Measurements from ENCODE around the gene PHF21B.
"Not testable (repeated sequence)": the region's sequence is repeated elsewhere in the genome, so short reads cannot be mapped to it uniquely, and the experiment has no call there.

The PHF21B gene

DNA sequence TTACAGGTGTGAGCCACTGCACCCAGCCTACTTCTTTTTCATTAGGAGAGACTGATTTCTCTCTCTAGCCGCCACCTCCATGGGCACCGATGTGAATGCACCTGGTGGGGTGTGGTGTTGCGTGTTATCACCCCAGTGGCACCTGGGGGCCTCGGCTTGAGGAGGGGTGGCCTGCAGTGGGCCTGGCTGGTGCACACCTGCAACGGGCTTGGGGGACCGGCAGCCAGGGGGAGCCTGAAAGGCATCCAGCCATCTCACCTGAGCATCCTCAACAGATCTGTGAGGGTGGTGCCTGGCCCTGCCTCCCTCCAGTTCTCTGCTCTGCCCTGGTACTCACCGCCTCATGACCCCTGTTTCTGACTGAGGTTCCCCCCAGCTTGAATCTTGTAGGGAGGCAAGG lies 148.6 kb downstream of the PHF21B start:
- TF ChIP-seq POLR2AphosphoS5 (IDR thresholded peaks at IDR 0.05; ENCODE audit: borderline replicate concordance, low read depth, low read length) (no peak), EZH2 (IDR thresholded peaks at IDR 0.05) (no peak), FOXP2 (optimal IDR thresholded peaks at IDR 0.05; ENCODE audit: control extremely low read depth, extremely low read length, insufficient read depth) (no peak)
- Histone ChIP-seq H3K9ac (ENCODE audit: insufficient read length) (no peak overlapping the region), H3K4me3 (no peak overlapping the region), H3K27ac (no peak overlapping the region), H3K36me3 (ENCODE audit: insufficient read depth, low read length) (no peaks in the 10 kb centered on the region), H3K9me3 (ENCODE audit: low read depth, low read length) (no peaks in the 10 kb centered on the region)
- no peak for DNase-seq (ENCODE audit: low read depth, low spot score)

DNA sequence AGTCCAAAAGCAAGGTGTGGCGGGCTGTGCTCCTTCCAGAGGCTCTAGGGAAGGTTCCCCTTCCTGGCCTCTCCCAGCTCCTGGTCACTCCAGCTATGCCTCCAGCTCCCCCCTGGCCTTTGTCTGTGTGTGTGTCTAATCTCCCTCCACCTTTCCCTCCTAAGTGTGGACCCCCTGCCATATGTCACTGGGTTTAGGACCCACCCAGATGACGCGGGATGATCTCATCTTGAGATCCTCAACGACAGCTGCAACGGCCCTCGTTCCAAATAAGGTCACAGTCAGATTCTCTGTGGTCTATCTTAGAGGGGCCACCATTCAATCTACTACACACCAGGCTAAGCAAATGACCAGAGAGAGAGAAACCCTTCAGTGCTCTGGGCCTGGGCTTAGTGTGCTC lies 149.5 kb downstream of the PHF21B start:
- Histone ChIP-seq H3K9ac (ENCODE audit: insufficient read length) (no peak overlapping the region), H3K9me3 (ENCODE audit: low read depth, low read length) (no peaks in the 10 kb centered on the region), H3K36me3 (ENCODE audit: insufficient read depth, low read length) (no peaks in the 10 kb centered on the region), H3K4me3 (no peak overlapping the region), H3K27ac (no peak overlapping the region)
- DNase-seq (ENCODE audit: low read depth, low spot score), result no peak
- TF ChIP-seq FOXP2 (optimal IDR thresholded peaks at IDR 0.05; ENCODE audit: control extremely low read depth, extremely low read length, insufficient read depth), result no peak
- no peak for TF ChIP-seq POLR2AphosphoS5 (IDR thresholded peaks at IDR 0.05; ENCODE audit: borderline replicate concordance, low read depth, low read length)
- no peak for TF ChIP-seq EZH2 (IDR thresholded peaks at IDR 0.05)

DNA sequence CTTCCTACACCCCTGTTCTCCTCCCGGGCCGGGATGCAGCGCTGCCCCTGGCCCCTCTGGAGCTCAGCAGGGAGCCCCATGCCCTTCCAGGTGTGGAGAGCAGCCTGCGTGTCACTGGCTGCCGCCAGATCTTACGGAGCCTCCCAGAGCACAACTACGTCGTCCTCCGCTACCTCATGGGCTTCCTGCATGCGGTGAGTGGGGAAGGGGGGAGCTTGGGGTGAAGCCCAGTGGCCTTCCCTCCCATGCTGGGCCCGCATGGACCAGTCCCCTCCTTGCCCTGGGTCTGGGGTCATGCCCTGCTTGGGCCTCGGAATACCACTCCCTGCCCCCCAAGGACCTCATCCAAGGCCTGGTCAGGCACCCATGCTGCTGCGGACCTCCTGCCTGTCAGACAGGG lies 150.2 kb downstream of the PHF21B start:
- DNase-seq (ENCODE audit: low read depth, low spot score), result no peak
- Histone ChIP-seq H3K36me3 (ENCODE audit: insufficient read depth, low read length) (no peaks in the 10 kb centered on the region), H3K4me3 (no peak overlapping the region), H3K9ac (ENCODE audit: insufficient read length) (no peak overlapping the region), H3K27ac (no peak overlapping the region), H3K9me3 (ENCODE audit: low read depth, low read length) (no peaks in the 10 kb centered on the region)
- TF ChIP-seq POLR2AphosphoS5 (IDR thresholded peaks at IDR 0.05; ENCODE audit: borderline replicate concordance, low read depth, low read length) (no peak), FOXP2 (optimal IDR thresholded peaks at IDR 0.05; ENCODE audit: control extremely low read depth, extremely low read length, insufficient read depth) (no peak), EZH2 (IDR thresholded peaks at IDR 0.05) (no peak)

DNA sequence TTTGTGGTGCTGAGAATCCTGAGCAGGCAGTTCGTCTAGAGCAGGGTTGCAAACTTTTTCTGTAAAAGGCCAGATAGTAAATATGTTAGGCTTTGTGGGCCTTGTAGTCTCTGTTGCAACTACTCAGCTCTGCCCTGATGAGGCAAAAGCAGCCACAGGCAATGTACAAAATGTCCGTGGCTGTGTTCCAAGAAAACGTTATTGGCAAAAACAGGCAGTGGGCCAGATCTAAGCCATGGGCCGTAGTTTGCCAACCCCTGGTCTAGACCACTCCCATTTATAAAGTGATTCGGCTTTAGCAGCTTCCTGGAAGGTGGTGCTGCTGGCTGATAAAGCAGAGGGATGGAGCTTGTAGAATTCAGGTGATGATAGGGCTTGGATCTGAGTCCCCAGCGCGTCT lies 151.0 kb downstream of the PHF21B start:
- not testable (repeated sequence) for H3K36me3 ChIP-seq (ENCODE audit: insufficient read depth, low read length); H3K4me3 ChIP-seq; DNase-seq (ENCODE audit: low read depth, low spot score); H3K9ac ChIP-seq (ENCODE audit: insufficient read length); H3K9me3 ChIP-seq (ENCODE audit: low read depth, low read length); H3K27ac ChIP-seq

DNA sequence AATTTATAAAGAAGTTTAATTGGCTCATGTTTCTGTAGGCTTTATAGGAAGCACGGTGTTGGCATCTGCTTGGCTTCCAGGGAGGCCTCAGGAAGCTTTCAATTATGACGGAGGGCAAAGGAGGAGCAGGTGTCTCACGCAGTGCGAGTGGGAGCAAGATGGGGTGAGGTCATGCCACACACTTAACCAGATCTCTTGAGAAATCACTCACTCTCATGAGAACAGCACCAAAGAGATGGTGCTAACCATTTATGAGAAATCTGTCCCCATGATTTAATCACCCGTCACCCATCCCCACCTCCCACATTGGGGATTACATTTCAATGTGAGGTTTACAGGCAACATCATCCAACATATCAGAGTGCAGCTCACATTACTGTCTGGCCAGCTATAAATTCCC lies 153.9 kb downstream of the PHF21B start:
- no peak overlapping the region for H3K4me3 ChIP-seq
- H3K9ac ChIP-seq (ENCODE audit: insufficient read length), result no peak overlapping the region
- H3K9me3 ChIP-seq (ENCODE audit: low read depth, low read length), result no peaks in the 10 kb centered on the region
- H3K27ac ChIP-seq, result no peak overlapping the region
- TF ChIP-seq EZH2 (IDR thresholded peaks at IDR 0.05) (no peak), POLR2AphosphoS5 (IDR thresholded peaks at IDR 0.05; ENCODE audit: borderline replicate concordance, low read depth, low read length) (no peak), FOXP2 (optimal IDR thresholded peaks at IDR 0.05; ENCODE audit: control extremely low read depth, extremely low read length, insufficient read depth) (no peak)
- no peaks in the 10 kb centered on the region for H3K36me3 ChIP-seq (ENCODE audit: insufficient read depth, low read length)
- no peak for DNase-seq (ENCODE audit: low read depth, low spot score)

DNA sequence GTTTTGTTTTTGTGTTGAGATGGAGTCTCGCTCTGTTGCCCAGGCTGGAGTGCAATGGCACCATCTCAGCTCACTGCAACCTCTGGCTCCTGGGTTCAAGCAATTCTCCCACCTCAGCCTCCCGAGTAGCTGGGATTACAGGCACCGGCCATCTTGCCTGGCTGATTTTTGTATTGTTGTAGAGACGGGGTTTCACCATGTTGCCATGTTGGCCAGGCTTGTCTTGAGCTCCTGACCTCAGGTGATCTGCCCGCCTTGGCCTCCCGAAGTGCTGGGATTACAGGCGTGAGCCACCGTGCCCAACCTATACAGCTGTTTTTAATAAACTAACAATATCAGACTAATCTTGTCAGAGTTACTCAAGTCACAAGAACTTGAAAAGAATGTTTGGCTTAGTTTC lies 155.2 kb downstream of the PHF21B start:
- not testable (repeated sequence) for H3K27ac ChIP-seq; H3K4me3 ChIP-seq; H3K36me3 ChIP-seq (ENCODE audit: insufficient read depth, low read length); H3K9ac ChIP-seq (ENCODE audit: insufficient read length); DNase-seq (ENCODE audit: low read depth, low spot score); H3K9me3 ChIP-seq (ENCODE audit: low read depth, low read length)

DNA sequence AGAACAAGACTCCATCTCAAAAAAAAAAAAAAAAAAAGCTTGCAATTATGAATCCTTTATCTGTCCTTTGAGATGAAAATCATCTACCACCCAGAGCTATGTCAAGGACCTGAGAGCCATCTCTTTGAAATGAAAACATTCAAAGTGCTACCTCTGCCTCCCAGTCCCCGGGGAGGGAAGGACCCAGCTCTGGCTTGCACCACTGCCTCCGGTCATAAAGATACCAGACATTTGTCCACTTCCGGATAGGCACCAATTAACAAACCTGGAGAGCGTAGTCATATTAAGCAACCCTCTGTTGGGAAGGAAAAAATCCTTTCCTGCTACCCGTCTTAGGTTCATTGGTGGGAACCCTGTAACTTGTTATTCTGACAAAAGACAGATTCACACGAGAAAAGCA lies 158.9 kb downstream of the PHF21B start:
- H3K4me3 ChIP-seq, result no peak overlapping the region
- TF ChIP-seq EZH2 (IDR thresholded peaks at IDR 0.05), result no peak
- no peak for TF ChIP-seq POLR2AphosphoS5 (IDR thresholded peaks at IDR 0.05; ENCODE audit: borderline replicate concordance, low read depth, low read length)
- no peak for TF ChIP-seq FOXP2 (optimal IDR thresholded peaks at IDR 0.05; ENCODE audit: control extremely low read depth, extremely low read length, insufficient read depth)
- DNase-seq (ENCODE audit: low read depth, low spot score), result no peak
- no peak overlapping the region for H3K27ac ChIP-seq
- H3K9ac ChIP-seq (ENCODE audit: insufficient read length), result no peak overlapping the region
- H3K9me3 ChIP-seq (ENCODE audit: low read depth, low read length), result no peaks in the 10 kb centered on the region
- H3K36me3 ChIP-seq (ENCODE audit: insufficient read depth, low read length), result no peaks in the 10 kb centered on the region

DNA sequence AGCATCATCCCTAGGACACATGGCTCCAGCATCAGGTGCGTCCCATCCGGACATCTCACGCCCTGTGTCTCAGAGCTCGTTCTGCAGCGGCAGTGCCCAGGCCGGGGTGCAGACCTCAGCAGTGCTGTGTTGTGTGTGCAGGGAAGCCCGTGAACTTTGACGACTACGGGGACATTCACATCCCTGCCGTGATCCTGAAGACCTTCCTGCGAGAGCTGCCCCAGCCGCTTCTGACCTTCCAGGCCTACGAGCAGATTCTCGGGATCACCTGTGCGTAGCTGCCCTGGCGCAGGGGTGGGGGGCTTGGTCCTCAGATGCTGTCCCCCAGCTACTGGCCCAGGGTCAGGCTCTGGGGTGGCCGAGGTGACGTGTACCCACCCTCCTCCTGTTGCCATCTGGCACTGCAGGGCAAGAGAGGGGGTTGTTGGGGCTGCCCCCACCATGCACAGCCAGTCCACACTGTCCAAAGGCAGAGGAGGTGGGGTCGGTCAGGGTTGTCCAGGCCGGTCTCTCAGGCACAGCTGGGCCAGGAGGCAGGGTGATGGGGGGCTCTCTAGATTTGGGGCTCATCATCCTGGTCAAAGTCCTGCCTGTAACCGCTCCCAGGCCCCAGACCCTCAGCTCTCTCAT lies 160.9 kb downstream of the PHF21B start:
- Histone ChIP-seq H3K9ac (ENCODE audit: insufficient read length) (no peak overlapping the region), H3K4me3 (no peak overlapping the region), H3K9me3 (ENCODE audit: low read depth, low read length) (no peaks in the 10 kb centered on the region), H3K27ac (no peak overlapping the region), H3K36me3 (ENCODE audit: insufficient read depth, low read length) (no peaks in the 10 kb centered on the region)
- no peak for DNase-seq (ENCODE audit: low read depth, low spot score)
- no peak for TF ChIP-seq FOXP2 (optimal IDR thresholded peaks at IDR 0.05; ENCODE audit: control extremely low read depth, extremely low read length, insufficient read depth)
- TF ChIP-seq POLR2AphosphoS5 (IDR thresholded peaks at IDR 0.05; ENCODE audit: borderline replicate concordance, low read depth, low read length), result no peak
- no peak for TF ChIP-seq EZH2 (IDR thresholded peaks at IDR 0.05)

DNA sequence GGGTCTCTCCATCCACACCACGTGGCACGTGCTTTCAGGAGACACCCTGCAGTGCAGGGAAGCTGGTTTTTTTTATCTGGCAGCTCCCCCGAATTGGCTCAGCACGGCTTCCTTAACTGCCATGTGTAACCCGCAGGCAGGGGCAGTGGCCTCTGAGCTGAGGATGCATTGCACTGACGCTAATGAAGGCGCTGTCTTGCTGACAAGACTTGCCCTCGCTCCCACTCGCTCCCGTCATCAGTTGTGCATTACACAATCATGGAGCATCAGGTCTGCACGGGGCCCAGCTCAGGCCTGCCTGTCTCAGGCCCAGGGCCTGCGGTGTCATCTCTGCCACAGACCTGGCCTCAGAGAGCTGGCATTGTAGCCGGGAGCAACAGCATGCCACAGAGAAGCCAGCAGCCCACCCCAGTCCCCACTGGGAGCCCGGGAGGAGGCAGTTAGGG lies 161.5 kb downstream of the PHF21B start:
- DNase-seq (ENCODE audit: low read depth, low spot score), result no peak
- H3K4me3 ChIP-seq, result no peak overlapping the region

More for the DNA sequence above, 161.5 kb downstream of the PHF21B start:
- Histone ChIP-seq H3K9me3 (ENCODE audit: low read depth, low read length) (no peaks in the 10 kb centered on the region), H3K9ac (ENCODE audit: insufficient read length) (no peak overlapping the region), H3K36me3 (ENCODE audit: insufficient read depth, low read length) (no peaks in the 10 kb centered on the region), H3K27ac (no peak overlapping the region)
- TF ChIP-seq FOXP2 (optimal IDR thresholded peaks at IDR 0.05; ENCODE audit: control extremely low read depth, extremely low read length, insufficient read depth) (no peak), POLR2AphosphoS5 (IDR thresholded peaks at IDR 0.05; ENCODE audit: borderline replicate concordance, low read depth, low read length) (no peak), EZH2 (IDR thresholded peaks at IDR 0.05) (no peak)
